Kidney epithelial cell (primary cell): ENCODE measurements around the gene TMUB1. TPM values are rescaled to one million over a fixed set of nuclear protein-coding genes. Genes with fewer than 3 reads are reported as not detected.
A peak's percentile ranks its signal among the peaks of the same experiment; 100 is the strongest.

Source experiments
- DNase-seq: peaks from one replicate; pipeline ENCODE4 v3.0.0-alpha.2; 2010; ENCODE audit warnings: low read depth
- H3K27me3 ChIP-seq: 2 replicates; pipeline ENCODE4 v1.6.0; 2011; ENCODE audit warnings: low read length; ENCODE audit not compliant: control insufficient read depth, insufficient read depth
- H3K36me3 ChIP-seq: 2 replicates; pipeline ENCODE4 v1.5.1; 2011; ENCODE audit warnings: low read length; ENCODE audit not compliant: control insufficient read depth, insufficient read depth
- H3K4me3 ChIP-seq: 2 replicates; pipeline ENCODE4 v1.5.1; 2011; ENCODE audit warnings: low read depth, mild to moderate bottlenecking, control low read depth, low read length
- total RNA-seq: library from RNA; depleted of rRNA; stranded (reverse); fragments of >200 nt; gene quantifications from 2 replicates; pipeline ENCODE4 v1.2.3, GENCODE V29; 2015
- TF ChIP-seq, protein P1 (sequence below): IDR thresholded peaks from 2 replicates; pipeline ENCODE4 v1.5.1; 2011; ENCODE audit warnings: mild to moderate bottlenecking, moderate library complexity, low read length, control low read depth, inconsistent platforms; ENCODE audit not compliant: insufficient read depth, poor library complexity, severe bottlenecking

Gene TMUB1
- total RNA-seq, 1 donor from 2014 or later = 46.3 TPM

GRCh38 chr7:151057989-151058780, 25.1 kb downstream of the TMUB1 start:
- H3K36me3 ChIP-seq = no peaks in the 10 kb centered on the region
- DNase-seq = peak; percentile 99
- TF ChIP-seq, protein P1, sequence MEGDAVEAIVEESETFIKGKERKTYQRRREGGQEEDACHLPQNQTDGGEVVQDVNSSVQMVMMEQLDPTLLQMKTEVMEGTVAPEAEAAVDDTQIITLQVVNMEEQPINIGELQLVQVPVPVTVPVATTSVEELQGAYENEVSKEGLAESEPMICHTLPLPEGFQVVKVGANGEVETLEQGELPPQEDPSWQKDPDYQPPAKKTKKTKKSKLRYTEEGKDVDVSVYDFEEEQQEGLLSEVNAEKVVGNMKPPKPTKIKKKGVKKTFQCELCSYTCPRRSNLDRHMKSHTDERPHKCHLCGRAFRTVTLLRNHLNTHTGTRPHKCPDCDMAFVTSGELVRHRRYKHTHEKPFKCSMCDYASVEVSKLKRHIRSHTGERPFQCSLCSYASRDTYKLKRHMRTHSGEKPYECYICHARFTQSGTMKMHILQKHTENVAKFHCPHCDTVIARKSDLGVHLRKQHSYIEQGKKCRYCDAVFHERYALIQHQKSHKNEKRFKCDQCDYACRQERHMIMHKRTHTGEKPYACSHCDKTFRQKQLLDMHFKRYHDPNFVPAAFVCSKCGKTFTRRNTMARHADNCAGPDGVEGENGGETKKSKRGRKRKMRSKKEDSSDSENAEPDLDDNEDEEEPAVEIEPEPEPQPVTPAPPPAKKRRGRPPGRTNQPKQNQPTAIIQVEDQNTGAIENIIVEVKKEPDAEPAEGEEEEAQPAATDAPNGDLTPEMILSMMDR = no peak
- no peaks in the 10 kb centered on the region for H3K27me3 ChIP-seq
- H3K4me3 ChIP-seq = peak overlapping the region; percentile 26

DNA sequence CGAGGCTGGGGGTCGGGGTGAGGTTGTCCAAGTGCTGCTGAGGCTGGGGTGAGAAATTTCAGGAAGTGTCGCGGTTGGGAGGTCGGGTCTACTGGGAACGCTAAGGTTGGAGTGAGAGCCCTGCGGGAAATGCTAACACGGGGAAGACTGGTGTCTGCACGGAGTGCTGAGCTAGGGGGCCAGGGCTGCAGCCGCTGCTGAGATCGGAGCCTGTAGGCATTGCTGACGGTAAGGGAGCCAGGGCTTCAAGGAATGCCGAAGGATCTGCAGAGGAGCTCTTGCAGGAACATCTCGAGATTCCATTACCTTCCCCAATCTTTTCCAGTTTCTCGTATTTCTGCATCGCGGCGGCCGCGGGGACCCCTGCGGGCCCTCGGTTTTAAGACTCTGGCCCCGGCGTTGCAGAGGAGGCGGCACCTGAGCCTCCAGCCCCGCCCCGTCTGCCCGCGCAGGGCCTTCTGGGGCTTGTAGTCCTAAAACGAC, 25.7 kb downstream of the TMUB1 start, which contains the start of gene CDK5:
CDK5 (minus strand) TSS at position 392 of the 483 bp plus-strand sequence; CDS start at position 343, 49 bp downstream.
- Histone ChIP-seq H3K4me3 (peak within 1 kb of the TSS; percentile 71), H3K27me3 (no peaks in the 10 kb centered on the region), H3K36me3 (no peaks in the 10 kb centered on the region)
- TF ChIP-seq, protein P1 = no peak
- no peak for DNase-seq

GRCh38 chr7:151056666-151057505, 26.4 kb downstream of the TMUB1 start:
- Histone ChIP-seq H3K27me3 (no peaks in the 10 kb centered on the region), H3K36me3 (no peaks in the 10 kb centered on the region), H3K4me3 (peak overlapping the region; percentile 71)
- DNase-seq = no peak
- TF ChIP-seq, protein P1 = peak; percentile 26

- Histone ChIP-seq H3K27me3 (peaks cover under 1% of the 10 kb centered on the region), H3K36me3 (no peaks in the 10 kb centered on the region)
- TF ChIP-seq, protein P1 = no peak
Observed at GRCh38 chr7:151056283-151056665, 27.0 kb downstream of the TMUB1 start.

DNA sequence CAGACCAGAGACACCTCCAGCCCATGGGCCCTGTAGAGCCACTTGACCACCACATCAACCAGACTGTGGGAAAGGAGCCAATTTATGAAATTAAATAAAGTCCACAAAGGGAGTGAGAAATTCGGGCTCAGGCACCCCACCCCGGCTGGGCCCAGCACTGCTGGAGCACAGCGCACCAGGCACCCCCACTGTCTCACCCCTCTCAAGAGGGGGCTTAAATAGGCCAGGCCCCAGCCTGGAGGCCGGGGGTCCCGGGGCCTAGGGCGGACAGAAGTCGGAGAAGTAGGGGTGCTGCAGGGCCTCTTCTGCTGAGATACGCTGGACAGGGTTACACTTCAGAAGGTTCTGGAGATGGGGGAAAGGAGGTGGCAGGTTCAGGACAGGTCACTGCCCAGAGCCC, 29.5 kb downstream of the TMUB1 start:
- TF ChIP-seq, protein P1 = no peak
- no peak overlapping the region for H3K4me3 ChIP-seq
- no peaks in the 10 kb centered on the region for H3K36me3 ChIP-seq
- peaks cover 24% of the 10 kb centered on the region for H3K27me3 ChIP-seq
- DNase-seq = no peak

More at GRCh38 chr7:151056283-151056665, 27.0 kb downstream of the TMUB1 start:
- no peak overlapping the region for H3K4me3 ChIP-seq
- no peak for DNase-seq
